ENCODE results near the gene IL12RB1.
A peak's percentile ranks its signal among the peaks of the same experiment; 100 is the strongest.

Gene IL12RB1

DNA sequence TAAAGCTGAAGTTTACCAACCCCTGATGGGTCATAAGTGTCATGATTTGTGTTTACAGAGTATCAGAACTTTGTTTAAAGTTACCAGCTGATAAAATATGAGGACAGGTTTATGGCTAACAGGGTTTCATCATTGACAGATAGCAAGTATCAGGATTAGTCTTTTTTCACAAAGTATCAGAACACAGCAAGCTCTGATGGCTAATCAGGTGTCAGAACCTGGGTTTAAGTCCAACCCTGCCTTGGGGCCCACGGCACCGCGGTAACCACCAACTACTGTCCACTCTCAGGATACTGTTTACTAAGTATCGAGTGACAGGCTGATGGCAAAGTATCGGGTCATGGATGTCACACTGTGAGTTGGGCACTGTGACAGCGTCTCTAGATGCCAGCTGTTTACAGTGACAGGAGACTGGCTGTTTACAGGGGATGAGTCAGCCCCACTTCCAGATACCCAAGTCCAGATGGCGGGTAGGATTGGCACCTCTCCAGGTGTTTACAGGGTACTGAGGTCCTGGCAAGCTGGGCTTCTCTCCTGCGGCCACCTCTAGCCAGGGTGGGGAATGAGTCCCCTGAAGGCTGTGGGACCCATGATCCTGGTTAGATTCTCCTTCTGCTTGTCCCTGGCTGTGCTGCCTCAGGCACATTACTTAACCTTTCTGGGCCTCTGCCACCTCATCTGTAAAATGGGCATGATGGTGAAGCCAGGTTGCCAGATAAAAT lies 57.0 kb downstream of the IL12RB1 start:
- H3K4me3 ChIP-seq (ENCODE audit: low read length): no peak overlapping the region
- TF ChIP-seq ZNF274 (IDR thresholded peaks at IDR 0.05; ENCODE audit: low read depth, low read length): no peak

DNA sequence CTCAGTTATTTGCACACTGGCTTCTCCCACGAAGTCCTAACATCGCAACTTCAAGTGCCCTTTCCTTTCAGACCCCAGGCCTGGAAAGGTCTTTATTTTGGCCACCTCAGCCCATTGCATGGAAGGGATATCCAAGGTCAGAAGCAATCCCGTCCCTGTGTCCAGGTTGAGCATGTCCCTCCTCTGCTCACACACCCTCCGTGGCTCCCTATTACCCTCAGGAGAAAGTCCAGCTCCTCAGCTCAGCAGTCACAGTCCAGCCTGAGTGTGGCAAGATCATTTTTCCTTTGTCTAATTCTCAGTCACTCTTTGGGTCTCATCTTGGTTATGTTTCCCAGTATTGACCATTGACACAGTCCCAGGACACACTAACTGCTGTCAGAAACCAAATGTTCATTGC lies 59.6 kb downstream of the IL12RB1 start:
- TF ChIP-seq ZNF274 (IDR thresholded peaks at IDR 0.05; ENCODE audit: low read depth, low read length): no peak
- no peak overlapping the region for H3K4me3 ChIP-seq (ENCODE audit: low read length)

DNA sequence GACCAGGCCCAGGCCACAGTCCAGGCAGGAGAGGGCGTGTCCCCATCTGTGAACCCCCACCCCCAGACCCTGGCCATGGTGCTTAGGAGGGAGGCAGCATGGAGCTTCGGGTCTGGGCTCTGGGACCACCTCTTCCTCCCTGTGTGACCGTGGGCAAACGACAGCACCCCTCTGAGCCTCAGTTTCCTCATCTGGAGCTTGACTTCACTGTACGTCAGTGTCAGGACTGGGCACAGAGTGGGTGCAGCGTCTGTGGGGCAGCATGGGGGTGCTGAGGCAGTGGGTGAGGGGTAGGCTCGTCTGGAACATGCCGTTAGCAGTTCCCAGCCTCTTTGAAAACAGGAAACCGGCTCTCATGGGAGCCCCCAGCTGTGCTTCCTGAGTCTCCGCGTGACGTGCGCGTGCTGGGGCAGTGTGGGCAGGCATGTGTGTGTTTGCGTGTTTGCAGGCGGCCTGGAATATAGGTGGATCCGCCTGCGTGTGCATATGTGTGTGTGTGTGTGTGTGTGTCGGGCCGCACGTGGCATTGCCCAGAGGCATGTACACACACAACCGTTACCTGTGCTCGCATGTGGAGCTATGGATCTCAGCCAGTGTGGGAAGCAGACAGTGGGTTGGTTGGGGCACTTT lies 63.0 kb downstream of the IL12RB1 start:
- H3K4me3 ChIP-seq (ENCODE audit: low read length): peak overlapping the region; percentile 5; the same call in 1 of the 2 replicates
- no peak for TF ChIP-seq ZNF274 (IDR thresholded peaks at IDR 0.05; ENCODE audit: low read depth, low read length)

DNA sequence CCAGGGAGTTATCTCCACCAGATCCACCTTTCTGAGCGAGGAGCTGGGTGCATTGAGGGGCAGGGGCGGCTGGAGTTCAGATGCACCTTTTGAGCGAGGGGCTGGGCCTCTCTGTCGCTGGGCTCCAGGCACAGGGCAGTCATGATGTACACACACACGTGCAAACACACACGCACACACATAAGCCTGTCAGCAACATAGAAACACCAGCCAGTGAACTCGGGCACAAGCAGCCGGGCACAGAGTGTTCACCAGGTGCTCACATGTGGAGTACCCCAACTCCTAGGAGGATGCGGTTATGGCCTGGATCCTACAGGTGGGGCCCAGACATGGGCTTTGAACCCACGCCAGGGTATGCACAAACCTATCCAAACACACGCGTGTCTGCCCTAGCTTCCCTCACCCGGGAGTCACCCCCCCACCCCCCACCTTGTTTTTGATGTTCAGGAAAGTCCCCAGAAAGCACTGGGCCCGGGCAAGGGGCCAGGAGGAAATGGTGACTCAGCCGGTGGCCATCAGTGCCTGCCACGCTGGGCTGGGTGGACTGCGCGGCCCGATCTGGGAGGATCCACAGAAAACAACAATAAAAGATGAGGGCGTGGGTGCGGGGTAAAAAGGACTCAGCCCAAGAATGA lies 65.5 kb downstream of the IL12RB1 start:
- no peak for TF ChIP-seq ZNF274 (IDR thresholded peaks at IDR 0.05; ENCODE audit: low read depth, low read length)
- peak overlapping the region; percentile 55; the same call in 1 of the 2 replicates for H3K4me3 ChIP-seq (ENCODE audit: low read length)

DNA sequence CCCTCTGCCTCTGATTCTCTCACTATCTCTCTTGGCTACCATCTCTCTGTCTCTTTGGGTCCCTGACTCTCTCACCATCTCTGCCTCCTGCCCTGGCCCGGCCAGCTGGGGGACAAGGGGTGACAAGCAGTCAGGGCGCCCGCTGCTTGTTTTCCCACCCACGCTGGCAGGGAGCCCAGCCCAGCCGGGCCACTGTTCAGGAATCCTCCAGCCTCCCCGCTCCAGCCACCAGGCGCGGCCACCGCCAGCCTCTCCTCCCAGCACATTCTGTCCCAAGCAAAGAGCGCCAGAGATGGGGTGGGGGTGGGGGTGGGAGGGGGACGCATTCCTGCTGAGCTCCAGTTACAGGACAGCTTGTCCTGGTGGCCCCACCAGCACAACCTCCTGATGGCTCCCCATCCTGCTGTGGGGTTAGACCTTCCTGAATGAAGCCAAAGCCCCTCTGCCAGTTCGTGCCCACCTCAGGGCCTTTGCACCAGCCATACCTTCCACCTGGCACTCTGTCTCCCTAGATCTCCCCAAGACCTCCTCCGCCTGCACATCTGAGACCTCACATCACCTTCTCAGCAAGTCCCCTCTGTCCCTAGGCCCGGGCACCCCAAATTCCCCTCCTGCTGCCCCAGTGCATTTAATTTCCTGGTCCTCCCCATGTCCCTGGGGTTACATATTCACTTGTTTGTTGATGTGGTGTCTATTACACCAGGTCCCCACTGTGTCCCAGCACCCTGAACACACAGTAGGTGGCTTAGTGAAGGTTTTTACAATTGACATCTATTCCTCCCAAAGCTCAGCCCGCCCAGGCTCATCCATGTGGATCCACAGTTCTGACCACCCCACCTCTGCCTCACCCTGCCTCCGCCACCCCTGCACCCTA lies 66.3 kb downstream of the IL12RB1 start:
- no peak for TF ChIP-seq ZNF274 (IDR thresholded peaks at IDR 0.05; ENCODE audit: low read depth, low read length)
- no peak overlapping the region for H3K4me3 ChIP-seq (ENCODE audit: low read length)

DNA sequence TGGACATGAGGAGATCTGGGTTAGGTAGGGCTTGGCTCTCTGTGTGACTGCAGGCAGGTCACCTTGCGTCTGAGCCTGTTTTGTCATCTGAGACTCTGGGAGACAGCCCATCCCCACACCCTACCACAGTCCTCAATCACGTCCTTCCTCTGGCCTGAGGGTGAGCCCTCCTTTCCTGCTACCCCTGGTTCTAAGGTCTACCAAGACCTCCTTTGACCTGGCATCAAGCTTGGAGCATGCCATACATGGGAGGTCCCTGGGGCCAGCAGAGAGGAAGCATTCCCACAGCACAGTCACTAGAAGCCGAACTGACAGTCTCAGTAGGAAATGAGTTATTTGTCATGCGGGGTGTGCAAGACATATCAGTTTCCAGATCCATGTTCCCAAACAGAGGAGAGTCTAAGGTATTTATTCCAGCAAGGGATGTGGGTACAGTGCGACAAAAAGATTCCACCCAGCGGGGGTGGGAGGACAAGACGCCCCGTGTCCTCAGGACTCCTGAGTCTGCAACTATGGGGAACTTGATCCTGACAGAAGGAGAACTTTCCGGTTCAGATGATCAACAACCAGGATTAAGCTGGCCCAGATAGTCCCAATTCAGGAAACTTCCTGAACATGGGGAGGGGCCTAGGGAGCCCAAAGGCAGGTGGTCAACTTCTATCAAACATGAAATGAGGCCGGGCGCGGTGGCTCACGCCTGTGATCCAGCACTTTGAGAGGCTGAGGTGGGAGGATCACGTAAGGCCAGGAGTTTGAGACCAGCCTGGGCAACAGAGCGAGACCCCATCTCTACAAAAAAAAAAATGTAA lies 69.3 kb downstream of the IL12RB1 start:
- no peak for TF ChIP-seq ZNF274 (IDR thresholded peaks at IDR 0.05; ENCODE audit: low read depth, low read length)
- no peak overlapping the region for H3K4me3 ChIP-seq (ENCODE audit: low read length)

DNA sequence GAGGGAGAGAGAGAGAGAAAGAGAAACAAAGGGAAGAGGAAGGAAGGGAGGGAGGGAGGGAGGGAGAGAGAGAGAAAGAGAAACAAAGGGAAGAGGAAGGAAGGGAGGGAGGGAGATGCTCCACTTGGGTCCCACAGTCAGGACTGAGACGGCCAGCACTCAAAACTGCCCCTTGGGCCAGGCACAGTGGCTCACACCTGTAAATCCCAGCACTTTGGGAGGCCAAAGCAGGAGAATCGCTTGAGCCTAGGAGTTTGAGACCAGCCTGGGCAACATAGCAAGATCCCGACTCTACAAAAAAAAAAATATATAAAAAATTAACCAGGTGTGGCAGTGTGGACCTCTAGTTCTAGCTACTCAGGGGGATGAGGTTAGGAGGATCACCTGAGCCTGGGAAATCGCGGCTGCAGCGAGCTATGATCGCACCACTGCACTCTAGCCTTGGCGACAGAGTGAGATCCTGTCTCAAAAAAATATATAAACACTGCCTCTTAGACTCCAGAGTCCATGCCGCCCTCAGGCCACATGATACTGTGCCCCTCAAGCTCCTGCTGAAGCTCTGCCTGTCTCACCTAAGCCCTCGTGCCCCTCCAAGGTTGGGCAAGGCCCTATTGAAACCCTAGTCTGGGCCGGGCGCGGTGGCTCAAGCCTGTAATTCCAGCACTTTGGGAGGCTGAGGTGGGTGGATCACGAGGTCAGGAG lies 70.4 kb downstream of the IL12RB1 start:
- no peak overlapping the region for H3K4me3 ChIP-seq (ENCODE audit: low read length)
- no peak for TF ChIP-seq ZNF274 (IDR thresholded peaks at IDR 0.05; ENCODE audit: low read depth, low read length)

DNA sequence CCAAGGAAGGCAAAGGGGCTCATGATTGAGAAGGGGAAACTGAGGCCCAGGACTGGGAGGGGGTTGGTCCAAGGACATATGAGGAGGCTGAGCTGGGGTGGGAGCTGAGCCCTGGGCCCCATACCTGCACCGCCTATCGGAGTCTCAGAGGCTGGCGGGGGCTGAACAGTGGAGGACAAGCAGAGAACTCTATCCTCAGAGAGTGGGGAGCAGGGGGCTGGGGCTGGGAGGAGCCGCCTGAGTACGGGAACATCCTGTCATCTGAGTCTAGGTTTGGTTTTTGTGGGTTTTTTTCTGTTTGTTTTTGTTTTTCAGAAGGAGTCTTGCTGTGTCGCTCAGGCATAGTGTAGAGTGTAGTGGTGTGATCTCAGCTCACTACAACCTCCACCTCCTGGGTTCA lies 72.5 kb downstream of the IL12RB1 start:
- H3K4me3 ChIP-seq (ENCODE audit: low read length): no peak overlapping the region
- TF ChIP-seq ZNF274 (IDR thresholded peaks at IDR 0.05; ENCODE audit: low read depth, low read length): no peak

DNA sequence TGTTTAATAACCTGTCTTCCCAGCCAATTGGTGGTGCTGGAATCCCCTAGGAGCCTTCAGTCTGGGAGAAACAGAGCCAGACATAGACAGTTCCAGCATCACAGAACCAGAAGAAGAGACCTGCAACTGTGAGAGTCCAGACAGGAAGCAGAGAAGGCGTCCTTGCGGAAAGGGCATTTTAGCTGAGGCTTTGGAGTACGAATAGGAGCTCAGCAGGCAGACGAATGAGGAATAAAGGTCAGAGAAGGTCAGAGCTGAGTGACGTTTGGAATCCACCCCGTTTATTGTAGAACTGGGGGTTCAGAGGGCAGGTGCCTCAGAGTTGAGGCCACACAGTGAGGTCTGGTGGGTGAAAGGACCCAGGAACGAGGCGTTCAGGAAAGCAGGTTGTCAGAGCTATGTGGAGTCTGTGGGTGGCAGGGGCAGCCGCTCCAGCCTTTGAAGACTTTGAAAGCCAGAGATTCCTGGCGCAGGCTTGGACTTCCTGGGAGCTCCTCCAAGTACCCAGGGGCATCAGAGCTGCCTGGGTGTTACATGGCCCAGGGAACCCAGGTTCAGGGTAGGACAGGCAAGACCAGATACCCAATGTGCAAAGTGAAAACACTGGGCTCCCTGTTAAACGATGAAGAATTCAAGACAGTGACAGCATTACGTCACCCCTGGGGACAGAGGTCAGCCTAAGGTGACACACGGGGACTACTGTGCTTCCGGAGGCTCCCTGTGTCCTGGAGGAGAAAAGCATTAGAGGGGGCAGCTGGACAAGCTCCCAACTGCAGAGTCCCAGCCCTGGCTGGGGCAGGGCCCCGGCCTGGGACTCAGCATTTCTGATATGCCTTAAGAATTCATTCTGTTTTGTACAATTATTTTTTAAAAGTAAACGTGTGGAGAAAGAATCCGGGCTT lies 73.3 kb downstream of the IL12RB1 start:
- no peak overlapping the region for H3K4me3 ChIP-seq (ENCODE audit: low read length)
- no peak for TF ChIP-seq ZNF274 (IDR thresholded peaks at IDR 0.05; ENCODE audit: low read depth, low read length)

DNA sequence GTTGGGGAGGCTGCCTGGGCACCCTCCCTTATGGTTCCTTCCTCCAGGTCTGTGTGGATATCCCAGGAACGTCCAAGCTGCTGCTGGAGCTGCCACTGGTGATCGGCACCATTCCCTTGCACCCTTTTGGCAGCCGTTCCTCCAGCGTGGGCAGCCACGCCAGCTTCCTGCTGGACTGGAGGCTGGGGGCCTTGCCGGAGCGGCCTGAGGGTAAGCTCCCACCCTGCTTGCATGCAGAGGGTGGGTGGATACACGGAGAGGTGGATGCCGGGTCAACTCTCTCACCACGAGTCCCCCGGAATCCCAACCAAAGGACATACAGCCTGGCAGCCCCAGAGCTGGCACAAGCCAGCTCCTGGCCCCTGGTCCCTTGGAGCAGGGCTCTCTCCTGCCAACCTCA lies 76.6 kb downstream of the IL12RB1 start:
- no peak for TF ChIP-seq ZNF274 (IDR thresholded peaks at IDR 0.05; ENCODE audit: low read depth, low read length)
- no peak overlapping the region for H3K4me3 ChIP-seq (ENCODE audit: low read length)

DNA sequence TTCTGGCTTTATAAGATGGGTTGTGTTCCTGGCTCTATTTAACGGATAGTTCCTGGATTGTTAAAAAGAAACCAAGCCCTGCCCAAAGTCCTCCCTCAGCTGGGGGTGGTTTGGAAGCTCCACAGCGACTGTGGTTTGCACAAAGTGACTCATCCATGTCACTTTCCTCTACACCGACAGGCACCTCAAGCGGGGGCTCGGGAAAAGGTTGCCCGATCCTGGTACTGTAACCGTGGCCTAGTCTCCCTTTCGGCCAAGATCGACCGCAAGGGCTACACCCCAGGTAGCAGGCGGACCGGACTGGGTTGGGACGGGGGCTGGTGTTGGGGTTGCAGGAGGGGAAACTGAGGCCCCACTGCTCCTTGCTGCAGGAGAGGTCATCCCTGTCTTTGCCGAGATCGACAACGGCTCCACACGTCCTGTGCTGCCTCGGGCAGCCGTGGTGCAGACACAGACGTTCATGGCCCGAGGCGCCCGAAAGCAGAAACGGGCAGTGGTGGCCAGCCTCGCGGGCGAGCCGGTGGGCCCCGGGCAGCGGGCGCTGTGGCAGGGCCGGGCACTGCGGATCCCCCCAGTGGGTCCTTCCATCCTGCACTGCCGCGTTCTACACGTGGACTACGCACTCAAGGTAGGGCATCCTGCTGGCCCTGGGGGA lies 77.2 kb downstream of the IL12RB1 start:
- H3K4me3 ChIP-seq (ENCODE audit: low read length): no peak overlapping the region
- no peak for TF ChIP-seq ZNF274 (IDR thresholded peaks at IDR 0.05; ENCODE audit: low read depth, low read length)

All from GM08714 (cell line).